GM18519 (cell line): ENCODE measurements around the gene EIF1.
A peak's percentile ranks its signal among the peaks of the same experiment; 100 is the strongest.
"Not testable (repeated sequence)": the region's sequence is repeated elsewhere in the genome, so short reads cannot be mapped to it uniquely, and the experiment has no call there.

Experiments used
- ATAC-seq: cut with Tn5 transposase; IDR thresholded peaks from one replicate; pipeline ENCODE4 v1.9.1; 2021; ENCODE audit warnings: mild to moderate bottlenecking, moderate library complexity; ENCODE audit not compliant: unreplicated experiment, low FRiP score

The EIF1 gene

DNA sequence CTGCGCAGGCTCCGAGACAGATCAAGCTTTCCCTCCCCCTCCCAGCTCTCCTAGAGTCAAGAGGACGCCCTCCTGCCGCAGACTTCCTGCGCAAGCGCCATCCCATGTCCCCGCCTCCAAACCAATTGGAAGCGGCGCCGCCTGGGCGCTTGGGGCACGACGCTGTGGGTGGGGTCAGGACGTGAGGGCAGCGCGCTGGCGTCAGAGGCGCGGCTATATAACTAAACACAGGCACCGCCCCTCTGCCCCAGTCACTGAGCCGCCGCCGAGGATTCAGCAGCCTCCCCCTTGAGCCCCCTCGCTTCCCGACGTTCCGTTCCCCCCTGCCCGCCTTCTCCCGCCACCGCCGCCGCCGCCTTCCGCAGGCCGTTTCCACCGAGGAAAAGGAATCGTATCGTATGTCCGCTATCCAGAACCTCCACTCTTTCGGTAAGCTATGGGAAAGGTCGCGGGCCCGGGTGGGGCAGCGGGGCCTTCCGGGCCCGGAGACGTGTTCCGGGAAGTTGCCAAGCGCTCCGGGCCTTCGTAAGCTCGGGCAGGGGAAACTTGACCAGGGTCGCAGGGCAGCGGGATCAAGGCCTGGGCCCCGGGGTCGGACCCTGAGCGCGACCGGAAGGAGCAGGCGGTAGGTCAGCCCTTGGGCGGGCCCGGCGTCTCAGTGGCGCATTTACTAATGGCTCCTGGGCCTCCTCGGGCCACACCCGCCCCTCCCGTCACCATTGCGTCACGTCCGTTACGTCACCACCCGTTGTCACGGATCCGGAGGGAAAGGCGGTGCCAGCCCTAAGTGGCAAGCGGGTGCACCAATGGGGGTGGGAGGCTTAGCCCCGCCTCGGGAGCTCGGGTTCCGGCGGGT, at the start of gene EIF1:
Gene EIF1 (plus strand): TSS at position 245 of the 856 bp plus-strand sequence. CDS start 154 bp downstream, at position 399.
- ATAC-seq = peak; percentile 63

- no peak for ATAC-seq
These were observed 49.7 kb upstream of the EIF1 start for GRCh38 chr17:41638941-41639340.

- no peak for ATAC-seq
These were observed 48.9 kb upstream of the EIF1 start for GRCh38 chr17:41639492-41640473.

DNA sequence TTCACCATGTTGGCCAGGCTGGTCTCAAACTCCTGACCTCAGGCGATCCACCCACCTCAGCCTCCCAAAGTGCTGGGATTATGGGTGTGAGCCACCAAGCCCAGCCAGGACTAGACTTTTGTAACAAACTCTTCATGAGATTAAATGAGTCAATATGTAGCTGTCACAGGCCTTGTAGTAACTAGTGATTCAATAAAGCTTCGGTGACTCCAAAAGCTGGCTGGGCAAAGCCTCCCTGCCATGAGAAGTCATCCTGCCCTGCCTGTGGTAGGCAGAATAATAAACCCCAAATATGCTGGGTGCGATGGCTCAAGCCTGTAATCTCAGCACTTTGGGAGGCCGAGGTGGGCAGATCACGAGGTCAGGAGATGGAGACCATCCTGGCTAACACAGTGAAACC, 48.1 kb upstream of the EIF1 start:
- ATAC-seq = not testable (repeated sequence)

DNA sequence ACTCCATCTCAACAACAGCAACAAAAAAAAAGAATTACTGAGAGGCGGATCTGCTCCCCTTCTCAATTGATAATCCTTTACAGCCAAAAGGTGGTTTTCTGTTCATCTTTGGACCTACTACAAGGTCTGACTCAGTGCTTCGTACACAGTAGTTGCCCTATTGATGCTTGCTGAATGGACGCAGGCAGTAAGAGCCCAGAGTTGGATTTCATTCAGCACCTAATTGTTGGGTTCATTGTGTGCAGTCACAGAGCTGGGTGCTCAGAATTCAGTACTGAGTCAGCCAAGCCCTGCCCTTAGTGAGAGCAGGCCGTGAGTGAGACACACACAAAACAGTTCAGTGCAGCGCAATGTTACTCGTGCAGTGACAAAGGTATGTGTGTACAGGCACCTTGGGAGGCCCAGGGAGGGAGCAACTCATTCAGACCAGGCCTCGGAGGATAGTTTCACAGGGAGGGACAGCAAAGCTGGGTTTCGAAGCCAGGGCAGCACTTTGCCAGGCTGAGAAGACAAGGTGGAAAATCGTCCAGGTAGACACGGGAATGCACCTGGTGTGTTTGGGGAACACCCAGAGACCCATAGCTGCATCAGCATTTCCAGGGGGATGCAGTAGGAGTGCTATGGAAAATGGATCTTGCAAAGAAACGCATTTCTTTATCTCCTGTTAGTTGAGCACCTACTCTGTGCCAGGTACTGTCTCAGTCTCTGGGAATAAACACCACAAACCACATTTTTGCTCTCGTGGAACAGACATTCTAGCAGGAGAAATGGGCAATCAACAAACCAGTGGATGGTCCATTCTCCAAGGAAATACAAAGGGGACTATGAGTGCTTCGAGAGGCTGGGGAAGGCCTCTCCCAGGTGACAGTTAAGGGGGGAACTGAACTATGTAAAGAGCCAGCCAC, 46.2 kb upstream of the EIF1 start:
- ATAC-seq = no peak

GRCh38 chr17:41647038-41647813, 41.5 kb upstream of the EIF1 start:
- no peak for ATAC-seq

- ATAC-seq = no peak
These were observed 40.7 kb upstream of the EIF1 start for GRCh38 chr17:41647940-41648410.

DNA sequence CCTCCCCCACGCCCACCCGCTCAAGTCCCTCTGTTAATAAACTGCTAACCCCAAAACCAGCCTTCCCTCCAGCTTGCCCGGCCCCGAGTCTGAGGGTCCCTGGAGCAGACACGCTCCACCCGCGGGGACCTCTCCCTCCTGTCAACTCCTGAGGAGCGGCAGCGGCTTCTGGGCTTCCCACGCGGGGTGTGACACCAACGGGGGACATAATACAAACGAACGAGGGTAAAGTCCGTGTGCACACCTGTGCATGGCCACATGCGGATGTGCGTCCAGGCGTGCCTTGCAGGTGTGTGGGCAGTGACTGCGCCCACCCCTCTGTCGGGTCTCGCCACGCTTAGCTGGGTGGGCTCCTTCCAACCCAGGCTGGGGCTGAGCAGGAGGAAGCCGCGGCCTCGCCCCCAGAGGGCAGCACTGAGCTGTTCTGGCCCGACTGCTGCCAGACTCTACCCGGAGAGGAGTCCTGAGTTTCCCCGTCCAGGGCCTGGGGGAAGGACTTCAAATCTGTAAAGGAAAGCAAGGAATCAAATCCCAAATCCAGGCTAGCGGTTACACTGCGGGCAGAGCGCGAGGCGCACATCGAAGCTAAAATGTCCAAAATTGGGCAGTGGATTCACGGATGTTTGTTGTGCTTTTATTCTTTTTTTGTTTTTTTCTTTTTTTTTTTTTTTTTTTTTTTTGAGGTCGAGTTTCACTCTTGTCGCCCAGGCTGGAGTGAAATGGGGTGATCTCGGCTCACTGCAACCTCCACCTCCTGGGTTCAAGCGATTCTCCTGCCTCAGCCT, 40.1 kb upstream of the EIF1 start:
- no peak for ATAC-seq

GRCh38 chr17:41649923-41650519, 38.7 kb upstream of the EIF1 start:
- no peak for ATAC-seq

- ATAC-seq = no peak
These were observed 37.7 kb upstream of the EIF1 start for GRCh38 chr17:41650794-41651624.

DNA sequence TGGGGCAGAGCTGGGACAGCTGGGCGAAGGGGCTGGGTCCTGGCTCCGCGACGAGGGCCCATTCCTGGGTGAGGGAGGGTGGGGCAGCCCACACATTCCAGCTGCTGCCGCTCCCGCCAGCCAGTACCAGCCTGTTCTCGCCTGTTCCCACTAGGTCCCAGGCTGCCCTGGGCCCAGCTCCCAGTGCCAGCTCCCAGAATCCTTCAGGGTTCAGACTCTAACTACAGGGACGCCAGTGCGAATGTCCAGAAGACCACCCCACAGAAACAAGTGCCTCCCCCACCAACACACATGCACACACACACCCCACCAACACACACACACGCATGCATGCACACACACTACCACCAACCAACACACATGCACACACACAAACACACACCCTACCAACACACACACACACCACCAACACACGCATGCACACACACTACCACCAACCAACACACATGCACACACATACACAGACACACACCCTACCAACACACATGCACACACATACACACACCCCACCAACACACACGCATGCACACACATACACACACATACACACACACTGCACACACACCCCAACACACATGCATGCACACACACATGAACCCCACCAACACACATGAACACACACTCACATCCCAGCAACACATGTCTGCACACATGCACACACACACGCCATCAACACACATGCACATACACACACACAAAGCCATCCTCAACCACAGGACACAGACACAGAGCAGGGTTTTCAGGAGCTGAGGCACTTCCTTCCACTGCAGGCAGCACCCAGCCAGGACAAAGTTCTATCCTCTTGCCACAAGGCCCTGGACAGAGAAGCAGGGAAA, 36.8 kb upstream of the EIF1 start:
- ATAC-seq = no peak

GRCh38 chr17:41652461-41652970, 36.2 kb upstream of the EIF1 start:
- no peak for ATAC-seq

GRCh38 chr17:41653421-41653820, 35.3 kb upstream of the EIF1 start:
- no peak for ATAC-seq

GRCh38 chr17:41653892-41654677, 34.6 kb upstream of the EIF1 start:
- ATAC-seq = no peak
